ENCODE measurements around the gene GPC6.

GPC6 gene

GRCh38 chr13:93561576-93562225, 335.1 kb downstream of the GPC6 start:
- peak overlapping the region; percentile 28; the same call in 1 of the 2 replicates for H3K4me3 ChIP-seq (ENCODE audit: low read length)
- no peaks in the 10 kb centered on the region for H3K27me3 ChIP-seq (ENCODE audit: insufficient read depth, low read length)
- no peaks in the 10 kb centered on the region for H3K36me3 ChIP-seq (ENCODE audit: insufficient read depth, low read depth, low read length)
- H3K4me1 ChIP-seq (ENCODE audit: insufficient read depth, low read length) = peaks cover 33% of the 10 kb centered on the region
- H3K27ac ChIP-seq (ENCODE audit: low read length) = peak overlapping the region; percentile 95
- no peaks in the 10 kb centered on the region for H3K9me3 ChIP-seq (ENCODE audit: insufficient read depth, low read depth, low read length)
- H3K9ac ChIP-seq (ENCODE audit: low read depth, low read length) = peak overlapping the region; percentile 56

GRCh38 chr13:93562676-93563075, 336.1 kb downstream of the GPC6 start:
- no peak overlapping the region for H3K4me3 ChIP-seq (ENCODE audit: low read length)
- H3K36me3 ChIP-seq (ENCODE audit: insufficient read depth, low read depth, low read length) = no peaks in the 10 kb centered on the region
- H3K27ac ChIP-seq (ENCODE audit: low read length) = peak overlapping the region; percentile 95
- H3K9ac ChIP-seq (ENCODE audit: low read depth, low read length) = peak overlapping the region; percentile 56; the same call in 1 of the 2 replicates
- peaks cover 33% of the 10 kb centered on the region for H3K4me1 ChIP-seq (ENCODE audit: insufficient read depth, low read length)
- no peaks in the 10 kb centered on the region for H3K27me3 ChIP-seq (ENCODE audit: insufficient read depth, low read length)
- H3K9me3 ChIP-seq (ENCODE audit: insufficient read depth, low read depth, low read length) = no peaks in the 10 kb centered on the region

GRCh38 chr13:93577105-93577504, 350.5 kb downstream of the GPC6 start:
- Histone ChIP-seq H3K27me3 (ENCODE audit: insufficient read depth, low read length) (no peaks in the 10 kb centered on the region), H3K36me3 (ENCODE audit: insufficient read depth, low read depth, low read length) (no peaks in the 10 kb centered on the region), H3K9ac (ENCODE audit: low read depth, low read length) (no peak overlapping the region), H3K4me1 (ENCODE audit: insufficient read depth, low read length) (no peaks in the 10 kb centered on the region; the same call in 1 of the 2 replicates), H3K9me3 (ENCODE audit: insufficient read depth, low read depth, low read length) (no peaks in the 10 kb centered on the region), H3K4me3 (ENCODE audit: low read length) (no peak overlapping the region), H3K27ac (ENCODE audit: low read length) (no peak overlapping the region)

DNA sequence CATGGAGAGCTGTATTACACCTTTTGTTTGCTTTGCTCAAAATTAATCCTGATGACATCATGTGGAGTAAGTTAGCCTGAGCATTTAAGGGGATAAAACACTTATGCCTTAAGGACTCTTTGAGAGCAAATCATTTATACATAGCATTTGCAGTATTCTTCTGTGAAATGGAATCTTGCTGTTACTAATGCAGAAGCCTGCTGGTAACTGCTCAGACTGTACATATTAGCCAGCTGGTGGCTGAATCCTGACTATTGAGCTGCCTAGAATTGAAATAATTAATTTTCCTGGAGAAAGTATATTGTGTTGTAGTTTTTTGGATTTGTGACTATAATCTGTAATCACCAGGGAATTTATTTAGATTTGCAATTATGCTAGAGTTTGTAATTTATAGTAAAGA, 363.2 kb downstream of the GPC6 start:
- Histone ChIP-seq H3K27ac (ENCODE audit: low read length) (no peak overlapping the region), H3K9ac (ENCODE audit: low read depth, low read length) (no peak overlapping the region), H3K27me3 (ENCODE audit: insufficient read depth, low read length) (no peaks in the 10 kb centered on the region), H3K4me3 (ENCODE audit: low read length) (no peak overlapping the region), H3K36me3 (ENCODE audit: insufficient read depth, low read depth, low read length) (no peaks in the 10 kb centered on the region), H3K9me3 (ENCODE audit: insufficient read depth, low read depth, low read length) (no peaks in the 10 kb centered on the region), H3K4me1 (ENCODE audit: insufficient read depth, low read length) (no peaks in the 10 kb centered on the region)

- Histone ChIP-seq H3K27ac (ENCODE audit: low read length) (no peak overlapping the region), H3K9ac (ENCODE audit: low read depth, low read length) (no peak overlapping the region), H3K36me3 (ENCODE audit: insufficient read depth, low read depth, low read length) (no peaks in the 10 kb centered on the region), H3K9me3 (ENCODE audit: insufficient read depth, low read depth, low read length) (no peaks in the 10 kb centered on the region), H3K4me1 (ENCODE audit: insufficient read depth, low read length) (0 out of 2 replicates have a peak, but pooled peaks cover 2% of the 10 kb centered on the region), H3K27me3 (ENCODE audit: insufficient read depth, low read length) (no peaks in the 10 kb centered on the region), H3K4me3 (ENCODE audit: low read length) (no peak overlapping the region)
Measured at GRCh38 chr13:93603043-93603442, 376.4 kb downstream of the GPC6 start.

GRCh38 chr13:93614776-93615175, 388.2 kb downstream of the GPC6 start:
- peaks cover 2% of the 10 kb centered on the region; the same call in 1 of the 2 replicates for H3K4me1 ChIP-seq (ENCODE audit: insufficient read depth, low read length)
- no peaks in the 10 kb centered on the region for H3K36me3 ChIP-seq (ENCODE audit: insufficient read depth, low read depth, low read length)
- H3K27ac ChIP-seq (ENCODE audit: low read length) = no peak overlapping the region
- no peaks in the 10 kb centered on the region for H3K9me3 ChIP-seq (ENCODE audit: insufficient read depth, low read depth, low read length)
- H3K27me3 ChIP-seq (ENCODE audit: insufficient read depth, low read length) = no peaks in the 10 kb centered on the region
- H3K4me3 ChIP-seq (ENCODE audit: low read length) = no peak overlapping the region
- no peak overlapping the region for H3K9ac ChIP-seq (ENCODE audit: low read depth, low read length)

- Histone ChIP-seq H3K36me3 (ENCODE audit: insufficient read depth, low read depth, low read length) (no peaks in the 10 kb centered on the region), H3K9ac (ENCODE audit: low read depth, low read length) (no peak overlapping the region), H3K27ac (ENCODE audit: low read length) (no peak overlapping the region), H3K4me3 (ENCODE audit: low read length) (no peak overlapping the region), H3K9me3 (ENCODE audit: insufficient read depth, low read depth, low read length) (no peaks in the 10 kb centered on the region), H3K27me3 (ENCODE audit: insufficient read depth, low read length) (no peaks in the 10 kb centered on the region), H3K4me1 (ENCODE audit: insufficient read depth, low read length) (peaks cover 6% of the 10 kb centered on the region; the same call in 1 of the 2 replicates)
Measured at GRCh38 chr13:93620181-93620765, 393.7 kb downstream of the GPC6 start.

DNA sequence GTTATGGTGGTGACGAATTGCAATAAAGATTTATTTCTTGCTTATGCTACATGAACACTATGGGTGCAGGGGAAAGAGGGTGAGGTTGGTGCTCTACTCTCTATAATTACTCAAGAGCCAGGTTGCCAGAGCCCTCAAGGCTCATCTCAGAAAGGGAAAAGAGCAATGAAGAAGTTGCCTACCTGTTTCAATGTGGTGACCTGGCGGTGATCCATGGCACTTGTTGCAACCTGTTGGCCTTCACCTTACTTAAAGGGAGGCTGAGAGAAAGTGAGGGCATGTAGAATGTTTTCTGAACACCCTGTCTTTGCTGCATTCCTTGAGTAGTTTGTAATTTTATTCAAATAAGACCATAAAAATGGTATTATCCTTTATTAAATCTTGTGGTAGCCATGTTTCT, 394.4 kb downstream of the GPC6 start:
- no peak overlapping the region for H3K27ac ChIP-seq (ENCODE audit: low read length)
- H3K9me3 ChIP-seq (ENCODE audit: insufficient read depth, low read depth, low read length) = no peaks in the 10 kb centered on the region
- H3K4me3 ChIP-seq (ENCODE audit: low read length) = no peak overlapping the region
- H3K4me1 ChIP-seq (ENCODE audit: insufficient read depth, low read length) = peaks cover 7% of the 10 kb centered on the region; the same call in 1 of the 2 replicates
- H3K36me3 ChIP-seq (ENCODE audit: insufficient read depth, low read depth, low read length) = no peaks in the 10 kb centered on the region
- H3K27me3 ChIP-seq (ENCODE audit: insufficient read depth, low read length) = no peaks in the 10 kb centered on the region
- no peak overlapping the region for H3K9ac ChIP-seq (ENCODE audit: low read depth, low read length)

DNA sequence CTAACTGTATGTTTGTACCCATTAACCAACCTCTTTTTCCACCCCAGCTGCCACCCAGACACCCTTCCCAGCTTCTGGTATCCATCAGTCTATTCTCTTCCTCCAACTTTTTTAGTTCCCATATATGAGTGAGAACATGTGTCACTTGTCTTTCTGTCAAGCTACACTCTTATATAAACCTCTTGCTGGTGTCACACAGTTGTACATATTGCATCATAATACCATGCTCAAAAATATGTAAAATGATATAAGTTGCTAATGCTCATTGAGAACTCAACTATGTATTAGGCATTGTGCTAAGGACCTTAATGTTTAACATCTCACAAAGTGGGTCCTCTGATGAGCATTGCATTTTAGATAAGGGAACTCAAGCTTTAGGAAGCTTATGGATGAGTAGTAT, 395.4 kb downstream of the GPC6 start:
- Histone ChIP-seq H3K4me3 (ENCODE audit: low read length) (no peak overlapping the region), H3K27ac (ENCODE audit: low read length) (no peak overlapping the region), H3K9me3 (ENCODE audit: insufficient read depth, low read depth, low read length) (no peaks in the 10 kb centered on the region), H3K9ac (ENCODE audit: low read depth, low read length) (no peak overlapping the region), H3K27me3 (ENCODE audit: insufficient read depth, low read length) (no peaks in the 10 kb centered on the region), H3K4me1 (ENCODE audit: insufficient read depth, low read length) (peaks cover 7% of the 10 kb centered on the region; the same call in 1 of the 2 replicates), H3K36me3 (ENCODE audit: insufficient read depth, low read depth, low read length) (no peaks in the 10 kb centered on the region)

DNA sequence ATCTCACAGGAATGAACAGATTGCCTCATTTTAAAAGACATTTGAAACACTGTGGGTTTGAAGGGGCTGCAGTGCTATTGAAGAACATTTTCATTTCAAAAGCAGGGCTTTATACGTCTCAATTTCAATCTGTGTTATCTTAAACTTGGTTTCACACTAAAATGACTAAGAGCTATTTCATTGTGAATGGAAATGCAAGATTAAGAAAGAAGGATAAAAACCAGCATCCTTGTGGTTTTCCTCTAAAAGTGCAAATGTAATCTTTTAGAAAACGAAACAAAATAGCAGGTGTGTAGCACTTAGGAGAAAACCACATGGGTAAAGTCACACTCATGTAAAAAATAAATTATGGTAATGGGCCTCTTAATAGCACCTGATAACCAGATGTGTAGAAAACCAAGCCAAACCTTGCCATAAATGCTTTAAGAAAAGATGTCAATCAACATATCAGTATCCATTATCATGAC, 397.7 kb downstream of the GPC6 start:
- no peaks in the 10 kb centered on the region for H3K36me3 ChIP-seq (ENCODE audit: insufficient read depth, low read depth, low read length)
- H3K27ac ChIP-seq (ENCODE audit: low read length) = no peak overlapping the region
- no peaks in the 10 kb centered on the region for H3K9me3 ChIP-seq (ENCODE audit: insufficient read depth, low read depth, low read length)
- peaks cover 16% of the 10 kb centered on the region; the same call in 1 of the 2 replicates for H3K4me1 ChIP-seq (ENCODE audit: insufficient read depth, low read length)
- H3K4me3 ChIP-seq (ENCODE audit: low read length) = no peak overlapping the region
- H3K9ac ChIP-seq (ENCODE audit: low read depth, low read length) = no peak overlapping the region
- H3K27me3 ChIP-seq (ENCODE audit: insufficient read depth, low read length) = no peaks in the 10 kb centered on the region

GRCh38 chr13:93625536-93625935, 398.9 kb downstream of the GPC6 start:
- peaks cover 16% of the 10 kb centered on the region; the same call in 1 of the 2 replicates for H3K4me1 ChIP-seq (ENCODE audit: insufficient read depth, low read length)
- H3K9me3 ChIP-seq (ENCODE audit: insufficient read depth, low read depth, low read length) = no peaks in the 10 kb centered on the region
- H3K4me3 ChIP-seq (ENCODE audit: low read length) = no peak overlapping the region
- H3K27me3 ChIP-seq (ENCODE audit: insufficient read depth, low read length) = no peaks in the 10 kb centered on the region
- no peak overlapping the region for H3K27ac ChIP-seq (ENCODE audit: low read length)
- no peaks in the 10 kb centered on the region for H3K36me3 ChIP-seq (ENCODE audit: insufficient read depth, low read depth, low read length)
- no peak overlapping the region for H3K9ac ChIP-seq (ENCODE audit: low read depth, low read length)
